K562 (cell line): ENCODE results near the gene PCSK6. TPM values are rescaled to one million over a fixed set of nuclear protein-coding genes. Genes with fewer than 3 reads are reported as not detected.

Experiments
- ATAC-seq: fragments of 200-7000 bp; cut with Tn5 transposase; 3 replicates; pipeline ENCODE4 v1.9.1; 2020; ENCODE audit warnings: moderate library complexity
- BruUV-seq: library from RNA; stranded (reverse); fragments of 400-500 nt; replicated peaks from 2 replicates; lab custom pipeline; 2021; lab: Mats Ljungman, UMichigan
- CTCF ChIA-PET: fragments of 300-600 bp; formaldehyde crosslinking; extraction: SDS; loops from one replicate; lab custom pipeline; 2021; ENCODE audit warnings: low intra/inter-chr PET ratio; lab: Yijun Ruan, JAX
- POLR2A ChIA-PET: fragments of 300-600, 350-650 bp; sonication (Branson Sonifier 250); formaldehyde crosslinking; extraction: SDS; loops from one replicate; lab custom pipeline; 2021; ENCODE audit warnings: antibody characterized with exemption, inconsistent platforms; lab: Yijun Ruan, JAX
- DNase-seq, 4 experiments: peaks; one replicate each; pipeline versions ENCODE4 v3.0.0 to v3.0.0-alpha.2; 2011 to 2018; ENCODE audit warnings: low spot score in 3 of 4, mixed read lengths in 3 of 4; ENCODE audit errors: extremely low read depth in 1 of 4
- FAIRE-seq: peaks from 2 replicates; lab custom pipeline; 2011; peaks lifted over from hg19 to GRCh38; lab: Jason Lieb, UNC
- H2AFZ ChIP-seq: 2 replicates; pipeline ENCODE4 v1.6.0; 2011; ENCODE audit warnings: low read depth, low read length, control low read depth, inconsistent platforms
- H3K27ac ChIP-seq: fragments of 200-600 bp; 3 replicates; pipeline ENCODE4 v1.8.0; 2011; ENCODE audit warnings: low read depth, mild to moderate bottlenecking, control low read depth, inconsistent platforms, low read length, moderate library complexity, mixed read lengths; ENCODE audit errors: extremely low read depth
- H3K27me3 ChIP-seq, 2 experiments: fragments of 300-600 bp in 1 of 2; 2 replicates in 1 of 2; 3 replicates in 1 of 2; pipeline versions ENCODE4 v1.6.0 to v1.8.0; 2011; ENCODE audit warnings: inconsistent platforms in 2 of 2, low read length in 2 of 2, mild to moderate bottlenecking in 1 of 2, mixed read lengths in 1 of 2, moderate library complexity in 1 of 2; ENCODE audit not compliant: control insufficient read depth in 2 of 2, insufficient read depth in 2 of 2
- H3K36me3 ChIP-seq: fragments of 300-600 bp; 3 replicates; pipeline ENCODE4 v1.8.0; 2011; ENCODE audit warnings: mild to moderate bottlenecking, low read length, inconsistent platforms; ENCODE audit not compliant: control insufficient read depth, insufficient read depth
- H3K4me1 ChIP-seq, 2 experiments: fragments of 200-600 bp in 1 of 2; replicated peaks in 1 of 2; 2 replicates in 1 of 2; 3 replicates in 1 of 2; pipeline versions ENCODE4 v1.5.1 to v1.8.0; 2011; ENCODE audit warnings: inconsistent platforms in 2 of 2, low read length in 2 of 2, mild to moderate bottlenecking in 1 of 2, mixed read lengths in 1 of 2, moderate library complexity in 1 of 2; ENCODE audit not compliant: control insufficient read depth in 2 of 2, insufficient read depth in 2 of 2
- H3K4me2 ChIP-seq: 2 replicates; pipeline ENCODE4 v1.6.1; 2011; ENCODE audit warnings: low read length, control low read depth, inconsistent platforms, mixed read lengths; ENCODE audit not compliant: insufficient read depth
- H3K4me3 ChIP-seq: fragments of 200-600 bp; sonication (generic), shearing (Covaris generic); 2 replicates; pipeline ENCODE4 v1.5.1; 2016; ENCODE audit warnings: control low read depth, inconsistent platforms
- H3K79me2 ChIP-seq: fragments of 200-600 bp; 3 replicates; pipeline ENCODE4 v1.8.0; 2011; ENCODE audit warnings: low read length, inconsistent platforms; ENCODE audit not compliant: control insufficient read depth, insufficient read depth
- H3K9ac ChIP-seq, 2 experiments: 2 replicates each; pipeline versions ENCODE4 v1.6.0 to v1.6.1; 2011; ENCODE audit warnings: low read depth in 2 of 2, low read length in 2 of 2, control low read depth in 1 of 2, inconsistent platforms in 1 of 2, mild to moderate bottlenecking in 1 of 2, mixed read lengths in 1 of 2; ENCODE audit not compliant: insufficient read depth in 1 of 2
- H3K9me1 ChIP-seq: one replicate; pipeline ENCODE4 v1.6.0; 2011; ENCODE audit warnings: inconsistent platforms, mild to moderate bottlenecking, low read length, moderate library complexity; ENCODE audit not compliant: control insufficient read depth, insufficient read depth
- H3K9me3 ChIP-seq: replicated peaks from 2 replicates; pipeline ENCODE4 v1.5.1; 2011; ENCODE audit warnings: low read depth, low read length, inconsistent platforms; ENCODE audit not compliant: control insufficient read depth, insufficient read depth
- H4K20me1 ChIP-seq: replicated peaks from 2 replicates; pipeline ENCODE4 v1.6.1; 2011; ENCODE audit warnings: low read length, inconsistent platforms, mixed read lengths; ENCODE audit not compliant: control insufficient read depth, insufficient read depth
- FOSL1 ChIP-seq: fragments of 200-800 bp; sonication (Bioruptor generic); conservative IDR thresholded peaks from 2 replicates; pipeline ENCODE4 v1.6.1; 2016; ENCODE audit warnings: missing genetic modification characterization, missing compliant biosample characterization
- GABPA ChIP-seq: fragments of 200-800 bp; sonication (Bioruptor generic); conservative IDR thresholded peaks from 2 replicates; pipeline ENCODE4 v1.6.1; 2016; ENCODE audit warnings: low read depth, missing genetic modification characterization, missing compliant biosample characterization
- HDAC1 ChIP-seq, 2 experiments: fragments of 450-650 bp; IDR thresholded peaks; 2 replicates each; pipeline ENCODE4 v1.6.1; 2016 to 2017; ENCODE audit warnings: inconsistent platforms in 1 of 2, mild to moderate bottlenecking in 1 of 2, moderate library complexity in 1 of 2
- HSF4 ChIP-seq: fragments of 250-450 bp; sonication (Bioruptor Pico); IDR thresholded peaks from 2 replicates; pipeline ENCODE4 v2.1.2; 2022; ENCODE audit warnings: mild to moderate bottlenecking, moderate library complexity, borderline replicate concordance
- KAT2B ChIP-seq: IDR thresholded peaks from one replicate; pipeline ENCODE4 v1.6.1; 2012; ENCODE audit warnings: low read depth, mild to moderate bottlenecking, control low read depth, inconsistent platforms, low read length, moderate library complexity
- LEF1 ChIP-seq: fragments of 450-650 bp; IDR thresholded peaks from 2 replicates; pipeline ENCODE4 v1.6.1; 2016; ENCODE audit warnings: mild to moderate bottlenecking
- MBD2 ChIP-seq: sonication (generic); IDR thresholded peaks from 2 replicates; pipeline ENCODE4 v1.6.1; 2016; ENCODE audit warnings: low read depth, borderline replicate concordance
- OTX1 ChIP-seq: fragments of 450-650 bp; formaldehyde crosslinking; IDR thresholded peaks from 2 replicates; pipeline ENCODE4 v1.4.0; 2022; ENCODE audit warnings: mild to moderate bottlenecking
- SAFB ChIP-seq: fragments of 200-400 bp; formaldehyde crosslinking; IDR thresholded peaks from 2 replicates; pipeline ENCODE4 v1.6.1; 2017; ENCODE audit warnings: low read depth, low read length, borderline replicate concordance
- U2AF2 ChIP-seq: fragments of 200-400 bp; formaldehyde crosslinking; optimal IDR thresholded peaks from 2 replicates; pipeline ENCODE3; 2017; ENCODE audit warnings: low read depth, mild to moderate bottlenecking, low read length
- ZNF134 ChIP-seq: fragments of 250-450 bp; sonication (Bioruptor Pico); conservative IDR thresholded peaks from 2 replicates; pipeline ENCODE4 v1.4.0; 2020
- ZNF589 ChIP-seq: fragments of 200-800 bp; sonication (Bioruptor generic); IDR thresholded peaks from 2 replicates; pipeline ENCODE4 v1.6.1; 2016; ENCODE audit warnings: low read depth, missing genetic modification characterization, missing compliant biosample characterization
- WGBS: fragments of 100-300 bp; shearing (Covaris generic); methylation state at CpG from one replicate; pipeline ENCODE4 v1.1.6; 2016; ENCODE audit warnings: low coverage, mixed read lengths; ENCODE audit not compliant: insufficient coverage; ENCODE audit errors: missing lambda C conversion rate; 5-methylcytosine and 5-hydroxymethylcytosine counted together
- in situ Hi-C: fragments of 300-500 bp; cut with MboI; formaldehyde crosslinking; loops from 4 replicates; pipeline ENCODE4 v1.15.0; 2018; ENCODE audit warnings: inconsistent platforms, mixed read lengths
- intact Hi-C: fragments of 100-400 bp; cut with micrococcal nuclease; formaldehyde crosslinking; loops from 2 replicates; pipeline ENCODE4 v1.14.2; 2022
- polyA plus RNA-seq, 8 experiments: library from polyadenylated mRNA; depleted of rRNA in 4 of 8; stranded (reverse) in 5 of 8; unstranded in 3 of 8; fragments of >200 nt; fragmentation: Nextera tagmentation in 2 of 8; fragmentation: Illumina TruSeq in 1 of 8; extraction: Ambion mirVana in 2 of 8; extraction: Trizol in 1 of 8; gene quantifications; 2 replicates each; pipeline versions ENCODE4 v1.2.1 to v1.2.3, GENCODE V29; 2011 to 2014; ENCODE audit warnings: inconsistent platforms in 1 of 8, missing spikeins in 1 of 8
- total RNA-seq, 7 experiments: library from RNA; depleted of rRNA in 6 of 7; stranded (reverse); fragments of >200 nt in 6 of 7; fragmentation: Illumina TruSeq in 2 of 7; extraction: Trizol in 2 of 7; gene quantifications; 2 replicates each; pipeline versions ENCODE4 v1.2.1 to v1.2.3, GENCODE V29; 2011 to 2021; ENCODE audit warnings: low replicate concordance in 1 of 7
- TF ChIP-seq, protein P1 (sequence below): sonication (generic); formaldehyde crosslinking; IDR thresholded peaks from 2 replicates; pipeline ENCODE4 v1.8.0; 2022; ENCODE audit warnings: missing genetic modification reagents, mild to moderate bottlenecking, moderate library complexity, borderline replicate concordance

PCSK6 gene
- total and polyA plus RNA-seq, 9 of the 15 experiments (the other 6 are each of a cell fraction or from before 2014, with no cell fraction given): 2.2 to 32.6 (median 14.5) TPM

DNA sequence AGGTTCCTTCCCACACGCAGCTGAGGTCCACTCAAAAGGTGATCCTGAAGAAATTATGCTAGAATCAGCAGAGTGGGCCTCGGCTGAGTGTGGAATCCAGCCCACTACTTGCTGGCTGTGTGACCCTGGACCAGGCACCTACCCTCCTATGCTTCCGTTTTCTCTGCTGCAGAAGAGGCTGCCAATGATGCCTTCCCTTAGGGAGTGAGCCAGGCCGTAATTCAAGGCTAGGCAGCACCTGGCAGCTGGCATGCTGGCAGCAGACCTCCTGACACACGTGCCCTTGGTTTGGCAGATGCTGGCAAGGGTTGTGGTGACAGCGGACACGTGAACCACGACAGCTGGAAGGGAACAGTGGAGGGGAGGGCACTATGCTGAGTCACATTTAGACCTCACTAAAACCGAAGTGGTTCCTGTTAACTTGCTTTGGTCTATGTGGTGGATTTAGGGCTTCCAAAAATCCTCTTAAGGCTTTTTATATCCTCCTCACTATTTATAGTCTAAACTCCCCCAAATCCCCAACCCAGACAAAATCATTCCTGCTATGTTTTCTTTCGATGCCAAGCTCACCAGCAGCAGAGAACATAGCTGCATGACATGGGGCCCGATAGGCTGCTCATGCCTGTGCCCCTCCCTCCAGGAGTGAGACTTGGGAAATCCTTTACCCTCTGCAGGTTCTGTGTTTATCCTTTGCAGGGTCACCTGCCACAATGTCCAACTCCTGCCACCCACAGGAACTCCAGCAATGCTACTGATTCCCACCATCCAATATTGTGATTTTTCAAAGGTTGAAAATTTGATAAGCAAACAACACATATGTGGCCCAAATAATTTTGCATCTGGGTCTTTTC is 10.6 kb upstream of the PCSK6 start (continued):
- TF ChIP-seq, protein P1, sequence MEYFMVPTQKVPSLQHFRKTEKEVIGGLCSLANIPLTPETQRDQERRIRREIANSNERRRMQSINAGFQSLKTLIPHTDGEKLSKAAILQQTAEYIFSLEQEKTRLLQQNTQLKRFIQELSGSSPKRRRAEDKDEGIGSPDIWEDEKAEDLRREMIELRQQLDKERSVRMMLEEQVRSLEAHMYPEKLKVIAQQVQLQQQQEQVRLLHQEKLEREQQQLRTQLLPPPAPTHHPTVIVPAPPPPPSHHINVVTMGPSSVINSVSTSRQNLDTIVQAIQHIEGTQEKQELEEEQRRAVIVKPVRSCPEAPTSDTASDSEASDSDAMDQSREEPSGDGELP: peak; percentile 40; the same call in 1 of the 2 replicates
- TF ChIP-seq HDAC1 (IDR thresholded peaks at IDR 0.05): 0 out of 4 replicates have a peak, but pooled peaks of 1 of the 2 experiments have one; percentile 33

GRCh38 chr15:101498717-101499480 is 9.4 kb upstream of the PCSK6 start:
- H3K9me3 ChIP-seq: no peaks in the 10 kb centered on the region
- no peaks in the 10 kb centered on the region for H3K79me2 ChIP-seq
- peaks cover 3% of the 10 kb centered on the region for H3K9me1 ChIP-seq
- H3K4me2 ChIP-seq: no peak overlapping the region
- in situ Hi-C loops (loop anchor here (10.0 kb wide), 1 partner anchor 194 kb away; no protein-coding TSS in a partner anchor), intact Hi-C loops (no loop called here)
- no TSS peak for BruUV-seq
- no peak overlapping the region for H2AFZ ChIP-seq
- H3K9ac ChIP-seq: peak overlapping the region in 1 of 2 experiments; percentile 55; a peak in 1 of 4 replicates
- H4K20me1 ChIP-seq: no peaks in the 10 kb centered on the region
- TF ChIP-seq ZNF589 (CRISPR knock-in tag) (no peak), U2AF2 (no peak), SAFB (no peak), MBD2 (no peak), KAT2B (no peak), GABPA (tag) (no peak), HSF4 (CRISPR knock-in tag) (no peak), ZNF134 (CRISPR knock-in tag) (no peak), OTX1 (CRISPR knock-in tag) (no peak), FOSL1 (no peak), LEF1 (no peak)
- no peak overlapping the region for H3K27ac ChIP-seq
- peaks cover 4 to 39% of the 10 kb centered on the region in 2 experiments; a peak in 3 of 5 replicates for H3K27me3 ChIP-seq
- H3K4me3 ChIP-seq: no peak overlapping the region
- ATAC-seq (no peak), DNase-seq (no peak), FAIRE-seq (no peak)
- ChIA-PET POLR2A (interaction anchor here (0.8 to 1.1 kb wide), 2 partner anchors 107 to 141 kb away, joined by 3 to 5 read pairs; no protein-coding TSS in a partner anchor), CTCF (no interaction called here)
- WGBS: 40% methylated on average over 13 of the region's 14 CpGs
- H3K4me1 ChIP-seq: peaks cover 29 to 38% of the 10 kb centered on the region in 2 experiments; a peak in 4 of 5 replicates
- H3K36me3 ChIP-seq: no peaks in the 10 kb centered on the region
